GM18951 (cell line): Measurements from ENCODE around the gene TTC28.

Source experiments
- POLR2A ChIP-seq: IDR thresholded peaks from 4 replicates; pipeline ENCODE4 v1.6.1; 2011; ENCODE audit warnings: mild to moderate bottlenecking; ENCODE audit not compliant: insufficient read length, insufficient read depth; ENCODE audit errors: extremely low read depth
- in situ Hi-C: fragments of 300-500 bp; cut with MboI; formaldehyde crosslinking; loops from one replicate; pipeline ENCODE4 v1.12.0; 2022; ENCODE audit warnings: low sequenced_read_pairs, mixed read lengths, inconsistent platforms; ENCODE audit not compliant: unreplicated experiment

TTC28 gene

GRCh38 chr22:28123989-28124766 lies 555.5 kb downstream of the TTC28 start:
- in situ Hi-C loops = no loop called here
- no peak for TF ChIP-seq POLR2A

- in situ Hi-C loops = no loop called here
- no peak for TF ChIP-seq POLR2A
These were observed 558.7 kb downstream of the TTC28 start for GRCh38 chr22:28120691-28121592.

DNA sequence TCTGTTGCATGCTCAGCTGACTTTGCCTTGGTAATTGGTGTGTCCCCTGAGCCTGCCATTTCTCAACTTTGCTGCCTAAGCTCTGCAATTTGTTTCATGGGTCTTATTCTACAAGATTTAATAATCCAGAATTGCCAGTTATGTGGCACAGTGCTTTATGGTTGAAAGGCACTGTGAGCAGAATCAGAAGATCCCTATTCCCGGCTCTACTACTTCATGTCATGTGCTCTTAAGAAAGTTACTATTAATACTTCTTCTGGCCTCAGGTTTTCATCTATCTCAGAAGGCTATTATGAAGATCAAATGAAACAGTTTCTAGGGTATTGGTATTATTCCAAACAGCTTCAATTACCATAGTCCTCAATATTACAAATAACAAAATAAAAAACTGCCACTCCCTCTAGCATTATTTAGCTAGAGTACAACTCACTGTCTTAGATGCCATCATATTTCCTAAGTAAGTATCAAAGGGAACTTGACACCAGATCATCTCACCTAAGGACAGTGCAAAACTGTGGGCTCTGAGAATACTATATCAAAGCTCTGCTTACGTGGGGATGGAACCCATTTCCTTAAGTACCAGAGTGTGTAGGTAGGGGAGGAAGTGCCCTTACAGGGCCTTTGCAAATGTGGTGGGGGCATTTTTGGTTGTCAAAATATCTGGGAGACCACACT lies 560.5 kb downstream of the TTC28 start:
- in situ Hi-C loops = no loop called here

GRCh38 chr22:28116219-28116673 lies 563.4 kb downstream of the TTC28 start:
- in situ Hi-C loops = no loop called here

More for the DNA sequence above, 560.5 kb downstream of the TTC28 start:
- TF ChIP-seq POLR2A = no peak

GRCh38 chr22:28115426-28115825 lies 564.2 kb downstream of the TTC28 start:
- no peak for TF ChIP-seq POLR2A
- in situ Hi-C loops = no loop called here

More at GRCh38 chr22:28116219-28116673, 563.4 kb downstream of the TTC28 start:
- no peak for TF ChIP-seq POLR2A

DNA sequence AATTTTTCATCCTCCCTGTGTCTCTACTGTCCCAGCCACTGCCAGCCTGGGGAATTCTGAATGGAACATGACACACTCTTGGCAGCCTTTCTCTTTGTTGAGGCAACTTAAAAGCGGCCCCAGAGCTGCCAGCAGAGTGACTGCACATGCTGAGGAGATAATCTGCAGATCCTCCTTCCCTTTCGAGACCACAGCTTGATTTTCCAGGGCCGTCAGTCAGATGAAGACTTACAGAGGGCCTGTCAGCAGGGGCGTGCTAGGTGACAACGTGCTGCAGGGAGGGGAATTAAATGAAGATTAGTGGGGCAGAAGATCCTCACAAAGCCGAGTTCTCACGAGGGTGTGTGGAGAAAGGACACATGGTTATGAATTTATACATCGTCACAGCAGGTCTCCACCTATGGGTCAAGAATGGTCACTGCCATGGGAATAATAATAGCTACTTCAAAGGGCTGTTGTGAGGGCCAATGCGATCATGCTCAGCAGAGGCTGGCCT lies 567.0 kb downstream of the TTC28 start:
- no peak for TF ChIP-seq POLR2A
- in situ Hi-C loops = no loop called here

DNA sequence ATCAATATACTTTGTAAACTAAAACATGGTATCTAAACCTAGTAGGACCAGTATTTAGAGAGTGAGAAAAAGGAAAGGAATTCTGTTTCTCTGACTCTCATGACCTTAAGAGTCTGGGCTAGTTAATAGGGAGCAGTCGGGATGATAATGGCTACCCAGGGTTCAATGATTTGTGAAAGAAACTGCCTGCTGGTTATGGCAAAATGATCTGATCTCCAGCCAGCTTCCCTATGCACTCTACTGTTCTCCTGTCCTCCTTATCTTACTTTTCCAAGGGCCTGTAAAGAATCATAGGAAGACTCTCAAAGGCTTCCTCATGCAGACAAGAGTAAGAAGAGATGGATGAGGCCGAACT lies 567.5 kb downstream of the TTC28 start:
- TF ChIP-seq POLR2A = no peak
- in situ Hi-C loops = no loop called here

DNA sequence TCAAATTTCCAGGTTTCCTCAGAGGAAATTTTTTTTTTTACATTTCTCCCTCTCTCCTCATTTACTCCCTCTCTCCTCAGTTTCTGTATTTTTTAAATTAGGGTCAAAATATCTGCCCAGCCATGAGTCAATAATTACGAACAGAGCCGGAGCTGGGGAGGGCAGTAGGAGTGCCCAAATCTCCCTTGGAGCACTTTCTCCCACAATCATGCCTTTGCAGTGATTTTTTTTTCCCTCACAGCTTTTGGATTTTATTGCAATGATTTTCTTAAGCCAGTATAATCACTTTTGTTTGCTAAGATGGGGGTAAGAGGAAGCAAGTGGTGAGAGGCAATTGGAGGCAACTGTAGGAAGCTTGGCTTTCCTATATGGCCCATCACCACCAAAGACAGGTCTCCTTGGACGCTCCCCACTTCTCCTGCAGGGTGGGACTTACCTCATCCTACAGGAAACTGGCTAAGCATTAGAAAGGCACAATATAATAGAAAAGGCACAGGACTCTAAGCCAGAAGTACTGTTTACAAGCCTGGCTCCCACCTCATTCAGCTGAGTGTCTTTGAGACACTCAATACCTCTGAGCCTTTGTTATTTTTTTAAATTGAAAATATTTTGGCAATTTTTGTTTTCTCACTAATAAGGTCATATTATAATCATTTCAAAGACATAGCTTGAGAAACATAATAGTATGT lies 568.0 kb downstream of the TTC28 start:
- in situ Hi-C loops = no loop called here
- TF ChIP-seq POLR2A = no peak

- TF ChIP-seq POLR2A = no peak
- in situ Hi-C loops = no loop called here
These were observed 570.8 kb downstream of the TTC28 start for GRCh38 chr22:28108851-28109250.

DNA sequence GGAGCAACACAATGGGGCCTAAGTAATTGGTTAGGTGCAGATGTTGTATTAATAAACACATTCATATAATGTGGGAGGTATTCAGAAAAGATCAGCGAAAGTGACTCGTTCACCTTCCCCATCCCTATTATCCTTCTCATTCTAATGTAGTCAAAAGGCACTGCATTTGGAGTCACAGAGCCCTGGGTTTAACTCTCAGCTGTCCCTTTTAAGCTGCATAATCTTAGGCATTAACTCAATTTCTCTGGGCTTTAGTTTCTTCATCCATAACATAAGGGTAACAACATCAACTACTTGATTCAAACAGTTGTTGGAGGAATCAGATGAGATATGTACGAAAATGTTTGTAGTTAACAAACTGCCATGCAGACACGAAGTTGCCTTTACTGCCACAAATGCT lies 573.0 kb downstream of the TTC28 start:
- TF ChIP-seq POLR2A = no peak
- in situ Hi-C loops = no loop called here

- TF ChIP-seq POLR2A = no peak
- in situ Hi-C loops = no loop called here
These were observed 573.7 kb downstream of the TTC28 start for GRCh38 chr22:28105988-28106387.

DNA sequence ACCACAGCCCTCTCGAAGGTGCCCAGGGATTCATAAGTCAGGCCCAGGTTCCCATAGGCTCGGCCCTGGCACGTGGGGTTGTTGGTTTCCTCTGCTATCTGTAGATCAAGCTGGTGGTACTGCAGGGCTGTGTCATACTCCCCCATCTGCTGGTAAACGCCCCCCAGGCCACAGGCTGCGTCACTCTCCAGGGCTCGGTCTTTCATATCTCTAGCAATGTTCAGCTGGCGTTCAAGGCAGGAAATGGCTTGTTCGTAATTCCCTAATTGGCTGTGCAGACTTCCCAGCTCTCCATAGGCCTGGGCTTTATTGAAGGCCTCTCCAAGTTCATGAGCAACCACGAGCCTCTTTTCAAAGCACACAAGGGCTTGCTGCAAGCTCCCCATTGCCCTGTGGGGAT lies 574.2 kb downstream of the TTC28 start:
- in situ Hi-C loops = no loop called here
- no peak for TF ChIP-seq POLR2A
